ENCODE results near the gene WSB1. TPM values are rescaled to one million over a fixed set of nuclear protein-coding genes. Genes with fewer than 3 reads are reported as not detected.

WSB1 gene
- polyA plus RNA-seq, 1 of the 3 experiments (the other 2 are of a cell fraction): 261 TPM

DNA sequence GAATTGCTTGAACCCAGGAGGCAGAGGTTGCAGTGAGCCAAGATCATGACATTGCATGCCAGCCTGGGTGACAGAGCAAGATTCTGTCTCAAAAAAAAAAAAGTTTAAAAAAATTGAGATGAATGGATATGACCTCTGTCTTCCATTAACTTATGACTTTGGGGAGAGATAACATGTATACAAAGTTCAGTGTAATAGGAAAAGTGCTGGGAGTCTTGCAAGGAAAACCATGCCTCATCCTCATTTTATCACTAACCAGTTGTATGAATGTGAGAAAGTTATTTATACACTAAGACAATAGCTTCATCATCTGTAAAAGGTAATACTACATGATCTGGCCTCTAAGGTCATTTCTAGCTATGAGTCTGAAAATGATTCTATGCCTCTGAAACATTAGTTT is 10.2 kb upstream of the WSB1 start:
- DNase-seq: no peak
- Histone ChIP-seq H4K20me1 (ENCODE audit: insufficient read depth) (no peaks in the 10 kb centered on the region), H2AFZ (ENCODE audit: low read depth) (no peak overlapping the region), H3K4me2 (no peak overlapping the region), H3K9me2 (no peaks in the 10 kb centered on the region), H3K36me3 (replicated peaks in 1 of 2; ENCODE audit: control insufficient read depth in 1 of 2, insufficient read depth in 2 of 2, low read length in 1 of 2) (no peaks in the 10 kb centered on the region), H3K4me1 (ENCODE audit: control insufficient read depth in 1 of 2, insufficient read depth in 2 of 2, low read depth in 1 of 2, low read length in 1 of 2) (no peaks in the 10 kb centered on the region), H3K79me2 (ENCODE audit: insufficient read depth) (no peaks in the 10 kb centered on the region), H3K27ac (ENCODE audit: low read depth in 2 of 2, low read length in 1 of 2) (no peak overlapping the region), H3K9ac (no peak overlapping the region), H3K27me3 (ENCODE audit: insufficient read depth) (no peaks in the 10 kb centered on the region), H3K4me3 (ENCODE audit: low read depth in 2 of 2, low read length in 1 of 2) (no peak overlapping the region), H3K9me3 (no peaks in the 10 kb centered on the region), H3F3A (replicated peaks; ENCODE audit: insufficient read depth) (no peaks in the 10 kb centered on the region)
- CTCF ChIA-PET: interaction anchor here (1.4 kb wide), 1 partner anchor 50 kb away, joined by 3 read pairs; no protein-coding TSS in a partner anchor
- POLR2A ChIA-PET: interaction anchor here (1.6 kb wide), 1 partner anchor 10 kb away, joined by 5 read pairs; the partner anchor contains the start of gene WSB1
- TF ChIP-seq SMC3 (IDR thresholded peaks at IDR 0.05; ENCODE audit: low read depth, low read length): no peak
- TF ChIP-seq RAD21 (IDR thresholded peaks at IDR 0.05; ENCODE audit: low read length): no peak
- no peak for TF ChIP-seq YY1 (IDR thresholded peaks at IDR 0.05; ENCODE audit: low read depth)
- TF ChIP-seq CHD2 (IDR thresholded peaks at IDR 0.05; ENCODE audit: low read length, partially characterized antibody): no peak
- TF ChIP-seq, protein P1, sequence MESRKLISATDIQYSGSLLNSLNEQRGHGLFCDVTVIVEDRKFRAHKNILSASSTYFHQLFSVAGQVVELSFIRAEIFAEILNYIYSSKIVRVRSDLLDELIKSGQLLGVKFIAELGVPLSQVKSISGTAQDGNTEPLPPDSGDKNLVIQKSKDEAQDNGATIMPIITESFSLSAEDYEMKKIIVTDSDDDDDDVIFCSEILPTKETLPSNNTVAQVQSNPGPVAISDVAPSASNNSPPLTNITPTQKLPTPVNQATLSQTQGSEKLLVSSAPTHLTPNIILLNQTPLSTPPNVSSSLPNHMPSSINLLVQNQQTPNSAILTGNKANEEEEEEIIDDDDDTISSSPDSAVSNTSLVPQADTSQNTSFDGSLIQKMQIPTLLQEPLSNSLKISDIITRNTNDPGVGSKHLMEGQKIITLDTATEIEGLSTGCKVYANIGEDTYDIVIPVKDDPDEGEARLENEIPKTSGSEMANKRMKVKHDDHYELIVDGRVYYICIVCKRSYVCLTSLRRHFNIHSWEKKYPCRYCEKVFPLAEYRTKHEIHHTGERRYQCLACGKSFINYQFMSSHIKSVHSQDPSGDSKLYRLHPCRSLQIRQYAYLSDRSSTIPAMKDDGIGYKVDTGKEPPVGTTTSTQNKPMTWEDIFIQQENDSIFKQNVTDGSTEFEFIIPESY (IDR thresholded peaks at IDR 0.05; ENCODE audit: borderline replicate concordance, low read depth): no peak
- TF ChIP-seq JUND (IDR thresholded peaks at IDR 0.05): no peak
- TF ChIP-seq, protein P2, sequence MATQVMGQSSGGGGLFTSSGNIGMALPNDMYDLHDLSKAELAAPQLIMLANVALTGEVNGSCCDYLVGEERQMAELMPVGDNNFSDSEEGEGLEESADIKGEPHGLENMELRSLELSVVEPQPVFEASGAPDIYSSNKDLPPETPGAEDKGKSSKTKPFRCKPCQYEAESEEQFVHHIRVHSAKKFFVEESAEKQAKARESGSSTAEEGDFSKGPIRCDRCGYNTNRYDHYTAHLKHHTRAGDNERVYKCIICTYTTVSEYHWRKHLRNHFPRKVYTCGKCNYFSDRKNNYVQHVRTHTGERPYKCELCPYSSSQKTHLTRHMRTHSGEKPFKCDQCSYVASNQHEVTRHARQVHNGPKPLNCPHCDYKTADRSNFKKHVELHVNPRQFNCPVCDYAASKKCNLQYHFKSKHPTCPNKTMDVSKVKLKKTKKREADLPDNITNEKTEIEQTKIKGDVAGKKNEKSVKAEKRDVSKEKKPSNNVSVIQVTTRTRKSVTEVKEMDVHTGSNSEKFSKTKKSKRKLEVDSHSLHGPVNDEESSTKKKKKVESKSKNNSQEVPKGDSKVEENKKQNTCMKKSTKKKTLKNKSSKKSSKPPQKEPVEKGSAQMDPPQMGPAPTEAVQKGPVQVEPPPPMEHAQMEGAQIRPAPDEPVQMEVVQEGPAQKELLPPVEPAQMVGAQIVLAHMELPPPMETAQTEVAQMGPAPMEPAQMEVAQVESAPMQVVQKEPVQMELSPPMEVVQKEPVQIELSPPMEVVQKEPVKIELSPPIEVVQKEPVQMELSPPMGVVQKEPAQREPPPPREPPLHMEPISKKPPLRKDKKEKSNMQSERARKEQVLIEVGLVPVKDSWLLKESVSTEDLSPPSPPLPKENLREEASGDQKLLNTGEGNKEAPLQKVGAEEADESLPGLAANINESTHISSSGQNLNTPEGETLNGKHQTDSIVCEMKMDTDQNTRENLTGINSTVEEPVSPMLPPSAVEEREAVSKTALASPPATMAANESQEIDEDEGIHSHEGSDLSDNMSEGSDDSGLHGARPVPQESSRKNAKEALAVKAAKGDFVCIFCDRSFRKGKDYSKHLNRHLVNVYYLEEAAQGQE (IDR thresholded peaks at IDR 0.05; ENCODE audit: low read depth, low read length): no peak
- TF ChIP-seq MXI1 (IDR thresholded peaks at IDR 0.05; ENCODE audit: low read depth, low read length): no peak
- TF ChIP-seq EZH2phosphoT487 (IDR thresholded peaks at IDR 0.05; ENCODE audit: borderline replicate concordance, low read depth): no peak
- no peak for TF ChIP-seq RXRA (IDR thresholded peaks at IDR 0.05; ENCODE audit: borderline replicate concordance, low read depth)
- TF ChIP-seq FOXJ3 (CRISPR knock-in tag; IDR thresholded peaks at IDR 0.05): no peak
- no peak for TF ChIP-seq FOSL2 (IDR thresholded peaks at IDR 0.05; ENCODE audit: borderline replicate concordance, low read depth)
